A549 (cell line): Measurements from ENCODE around the gene QSOX1. TPM values are rescaled to one million over a fixed set of nuclear protein-coding genes. Genes with fewer than 3 reads are reported as not detected.

ENCODE experiments used
- ATAC-seq, 2 experiments: fragments of 200-7000 bp in 1 of 2; fragments of >200 bp in 1 of 2; cut with Nextera tagmentation in 1 of 2; cut with Tn5 transposase in 1 of 2; 3 replicates each; pipeline versions ENCODE4 v1.8.0 to v1.9.1; 2018 to 2020; ENCODE audit warnings: mild to moderate bottlenecking in 1 of 2, moderate library complexity in 1 of 2
- CTCF ChIA-PET: fragments of 300-600 bp; sonication (Branson Sonifier 250); formaldehyde crosslinking; extraction: SDS; loops from one replicate; lab custom pipeline; 2021; ENCODE audit warnings: antibody characterized with exemption, inconsistent platforms; lab: Yijun Ruan, JAX
- POLR2A ChIA-PET: fragments of 350-600 bp; formaldehyde crosslinking; extraction: SDS; loops from one replicate; lab custom pipeline; 2021; ENCODE audit warnings: antibody characterized with exemption, inconsistent platforms; lab: Yijun Ruan, JAX
- DNase-seq, 2 experiments: peaks; one replicate each; pipeline versions ENCODE4 v3.0.0 to v3.0.0-alpha.2; 2011 to 2016; ENCODE audit warnings: low read depth in 1 of 2, low spot score in 1 of 2
- FAIRE-seq: peaks from 2 replicates; lab custom pipeline; 2011; peaks lifted over from hg19 to GRCh38; lab: Jason Lieb, UNC
- H3K27ac ChIP-seq, 2 experiments: fragments of >200 bp; sonication (Bioruptor Twin); formaldehyde crosslinking; 3 replicates each; pipeline ENCODE4 v1.5.1; 2016 to 2017
- H3K4me1 ChIP-seq: fragments of >200 bp; sonication (Bioruptor Twin); formaldehyde crosslinking; 3 replicates; pipeline ENCODE4 v1.6.1; 2016
- H3K4me2 ChIP-seq: fragments of >200 bp; sonication (Bioruptor Twin); formaldehyde crosslinking; 3 replicates; pipeline ENCODE4 v1.6.1; 2016
- H3K4me3 ChIP-seq: fragments of >200 bp; sonication (Bioruptor Twin); formaldehyde crosslinking; 3 replicates; pipeline ENCODE4 v1.5.1; 2016
- H3K9me3 ChIP-seq: fragments of >200 bp; sonication (Bioruptor Twin); formaldehyde crosslinking; 3 replicates; pipeline ENCODE4 v1.6.1; 2016
- CBX2 ChIP-seq: fragments of 200-600 bp; sonication (generic); IDR thresholded peaks from 2 replicates; pipeline ENCODE4 v1.6.1; 2016; ENCODE audit warnings: low read depth, mild to moderate bottlenecking, borderline replicate concordance
- CEBPB ChIP-seq, 2 experiments: fragments of >200 bp in 1 of 2; sonication (Bioruptor Twin) in 1 of 2; formaldehyde crosslinking in 1 of 2; IDR thresholded peaks; 2 replicates each; pipeline ENCODE4 v1.6.1; 2012 to 2016
- CHD2 ChIP-seq: fragments of 150-350 bp; IDR thresholded peaks from 2 replicates; pipeline ENCODE4 v1.6.1; 2014; ENCODE audit warnings: low read length; ENCODE audit not compliant: partially characterized antibody
- CHD4 ChIP-seq: fragments of 200-600 bp; sonication (generic); IDR thresholded peaks from 2 replicates; pipeline ENCODE4 v1.6.1; 2016; ENCODE audit warnings: antibody characterized with exemption, mild to moderate bottlenecking, borderline replicate concordance
- EHMT2 ChIP-seq: fragments of 200-600 bp; sonication (generic); IDR thresholded peaks from 2 replicates; pipeline ENCODE4 v1.6.1; 2016; ENCODE audit warnings: antibody characterized with exemption, low read depth, mild to moderate bottlenecking, moderate library complexity
- FOSB ChIP-seq: fragments of 250-450 bp; sonication (Bioruptor Pico); IDR thresholded peaks from 2 replicates; pipeline ENCODE4 v1.5.0; 2020; ENCODE audit warnings: mild to moderate bottlenecking, moderate library complexity
- FOSL2 ChIP-seq, 2 experiments: fragments of 450-650 bp in 1 of 2; fragments of >200 bp in 1 of 2; sonication (Bioruptor Twin) in 1 of 2; formaldehyde crosslinking; IDR thresholded peaks; 2 replicates each; pipeline versions ENCODE4 v1.5.0 to v1.6.1; 2016 to 2020; ENCODE audit warnings: mild to moderate bottlenecking in 1 of 2, moderate library complexity in 1 of 2
- GATA3 ChIP-seq: IDR thresholded peaks from 2 replicates; pipeline ENCODE4 v1.6.1; 2012; ENCODE audit warnings: borderline replicate concordance
- HEYL ChIP-seq: fragments of 250-450 bp; sonication (Bioruptor Pico); IDR thresholded peaks from 2 replicates; pipeline ENCODE4 v1.8.0; 2021; ENCODE audit warnings: mild to moderate bottlenecking, moderate library complexity
- HMGXB4 ChIP-seq: fragments of 250-450 bp; sonication (Bioruptor Pico); IDR thresholded peaks from 2 replicates; pipeline ENCODE4 v1.5.0; 2021; ENCODE audit warnings: mild to moderate bottlenecking, moderate library complexity, borderline replicate concordance
- JUN ChIP-seq, 2 experiments: fragments of >200 bp; sonication (Bioruptor Twin); formaldehyde crosslinking; IDR thresholded peaks; 2 replicates in 1 of 2; 3 replicates in 1 of 2; pipeline ENCODE4 v1.6.1; 2016 to 2017
- JUNB ChIP-seq: fragments of >200 bp; sonication (Bioruptor Twin); formaldehyde crosslinking; IDR thresholded peaks from 2 replicates; pipeline ENCODE4 v1.6.1; 2016
- MAFK ChIP-seq: fragments of 450-650 bp; IDR thresholded peaks from 2 replicates; pipeline ENCODE4 v1.6.1; 2014; ENCODE audit not compliant: partially characterized antibody
- PHF8 ChIP-seq: fragments of 200-600 bp; sonication (generic); IDR thresholded peaks from 2 replicates; pipeline ENCODE4 v1.6.1; 2016; ENCODE audit warnings: low read depth, mild to moderate bottlenecking, antibody characterized with exemption, moderate library complexity, borderline replicate concordance
- POLR2AphosphoS2 ChIP-seq: conservative IDR thresholded peaks from 2 replicates; pipeline ENCODE4 v1.6.1; 2012; ENCODE audit warnings: low read length, improper control_type of control experiment, inconsistent platforms
- REST ChIP-seq: fragments of 200-600 bp; sonication (generic); IDR thresholded peaks from 2 replicates; pipeline ENCODE4 v1.6.1; 2016; ENCODE audit warnings: antibody characterized with exemption, mild to moderate bottlenecking, moderate library complexity
- SMC3 ChIP-seq: fragments of >200 bp; sonication (Bioruptor Twin); formaldehyde crosslinking; IDR thresholded peaks from 3 replicates; pipeline ENCODE4 v1.6.1; 2018; ENCODE audit warnings: inconsistent platforms
- TFCP2L1 ChIP-seq: fragments of 250-450 bp; sonication (Bioruptor Pico); IDR thresholded peaks from 2 replicates; pipeline ENCODE4 v1.5.0; 2021; ENCODE audit warnings: mild to moderate bottlenecking
- ZFP36 ChIP-seq: fragments of 450-650 bp; IDR thresholded peaks from 2 replicates; pipeline ENCODE4 v1.6.1; 2014; ENCODE audit warnings: borderline replicate concordance; ENCODE audit not compliant: partially characterized antibody
- ZNF302 ChIP-seq: fragments of 250-450 bp; sonication (Bioruptor Pico); IDR thresholded peaks from 2 replicates; pipeline ENCODE4 v1.9.0; 2021; ENCODE audit warnings: inconsistent platforms, mild to moderate bottlenecking, moderate library complexity
- WGBS: methylation state at CpG from one replicate; pipeline ENCODE4 v1.1.6; 2017; ENCODE audit errors: missing lambda C conversion rate; 5-methylcytosine and 5-hydroxymethylcytosine counted together
- polyA plus RNA-seq, 4 experiments: library from polyadenylated mRNA; depleted of rRNA in 3 of 4; stranded (reverse); fragments of >200 nt; fragmentation: RNase III in 1 of 4; extraction: RNeasy Plus Mini Kit Qiagen cat#74134 plus additional on column Dnase treatment in 1 of 4; gene quantifications; 2 replicates in 3 of 4; 3 replicates in 1 of 4; pipeline ENCODE4 v1.2.3, GENCODE V29; 2011 to 2017

QSOX1 gene
- polyA plus RNA-seq, 2 of the 4 experiments (the other 2 are of a cell fraction), result 43.8 to 60.2 TPM

- ChIA-PET CTCF (interaction anchor here (0.8 to 2.3 kb wide), 4 partner anchors 15 to 47 kb away, joined by 3 to 15 read pairs (median 4); no protein-coding TSS in a partner anchor), POLR2A (no interaction called here)
- no peak for ATAC-seq
- Histone ChIP-seq H3K27ac (no peak overlapping the region), H3K4me1 (no peaks in the 10 kb centered on the region), H3K4me3 (no peak overlapping the region), H3K4me2 (no peak overlapping the region), H3K9me3 (no peaks in the 10 kb centered on the region)
- no peak for DNase-seq
- TF ChIP-seq JUNB (no peak), FOSL2 (IDR thresholded peaks at IDR 0.05) (no peak), FOSL2 (CRISPR knock-in tag; IDR thresholded peaks at IDR 0.05) (no peak), JUN (IDR thresholded peaks at IDR 0.05) (no peak), CHD2 (no peak), CEBPB (IDR thresholded peaks at IDR 0.05) (no peak), SMC3 (no peak), POLR2AphosphoS2 (no peak), GATA3 (no peak), HEYL (CRISPR knock-in tag) (no peak), CHD4 (no peak), REST (no peak), FOSB (no peak), PHF8 (no peak)
- 83% methylated on average over 3 of the region's 3 CpGs for WGBS
- no peak for FAIRE-seq
Observed at GRCh38 chr1:180206581-180206980, 51.9 kb downstream of the QSOX1 start.

GRCh38 chr1:180208264-180208663 is 53.6 kb downstream of the QSOX1 start:
- CTCF ChIA-PET, result interaction anchor here (1.3 to 2.3 kb wide), 3 partner anchors 11 to 20 kb away, joined by 5 to 15 read pairs (median 6); no protein-coding TSS in a partner anchor
- TF ChIP-seq MAFK (no peak), ZFP36 (no peak), JUN (IDR thresholded peaks at IDR 0.05) (no peak), EHMT2 (no peak), TFCP2L1 (no peak)

GRCh38 chr1:180210008-180210620 is 55.4 kb downstream of the QSOX1 start:
- ChIA-PET POLR2A (no interaction called here), CTCF (interaction anchor here (0.7 to 1.5 kb wide), 5 partner anchors 10 to 342 kb away, joined by 3 to 4 read pairs (median 4); no protein-coding TSS in a partner anchor)
- Histone ChIP-seq H3K27ac (no peak overlapping the region), H3K4me2 (no peak overlapping the region), H3K4me1 (no peaks in the 10 kb centered on the region), H3K4me3 (no peak overlapping the region), H3K9me3 (no peaks in the 10 kb centered on the region)
- no peak for FAIRE-seq
- DNase-seq, result no peak
- 84% methylated on average over 4 of the region's 4 CpGs for WGBS
- no peak for TF ChIP-seq ZNF302 (CRISPR knock-in tag)
- no peak for TF ChIP-seq CHD4
- no peak for TF ChIP-seq CBX2
- TF ChIP-seq HMGXB4 (CRISPR knock-in tag), result no peak
- TF ChIP-seq HEYL (CRISPR knock-in tag), result no peak
- TF ChIP-seq FOSB, result no peak
- ATAC-seq, result no peak

More at GRCh38 chr1:180208264-180208663, 53.6 kb downstream of the QSOX1 start:
- POLR2A ChIA-PET, result no interaction called here
- no peak overlapping the region for H3K4me2 ChIP-seq
- no peaks in the 10 kb centered on the region for H3K4me1 ChIP-seq
- H3K4me3 ChIP-seq, result no peak overlapping the region
- 80% methylated on average over 4 of the region's 4 CpGs for WGBS
- DNase-seq, result no peak
- no peaks in the 10 kb centered on the region for H3K9me3 ChIP-seq
- no peak for FAIRE-seq
- no peak for ATAC-seq
- no peak overlapping the region for H3K27ac ChIP-seq
